ENCODE measurements around the gene RAD51B. TPM values are rescaled to one million over a fixed set of nuclear protein-coding genes. Genes with fewer than 3 reads are reported as not detected.

The RAD51B gene
- total and polyA plus RNA-seq, 8 donors = 1.8 to 30.7 (median 15.3) TPM

GRCh38 chr14:67892466-67893100 is 73.0 kb downstream of the RAD51B start:
- no peak overlapping the region for H3K27ac ChIP-seq
- no peaks in the 10 kb centered on the region for H3K27me3 ChIP-seq
- no peaks in the 10 kb centered on the region for H3K36me3 ChIP-seq
- no peak overlapping the region for H3K4me3 ChIP-seq
- peaks cover 0 to 8% (median 0%) of the 10 kb centered on the region in 4 donors for H3K4me1 ChIP-seq
- H3K9me3 ChIP-seq = no peaks in the 10 kb centered on the region
- intact Hi-C loops (cut with DNase I; ENCODE audit: low total_unique reads) = no loop called here
- no peak for DNase-seq
- no peak for TF ChIP-seq POLR2A (IDR thresholded peaks at IDR 0.05)
- no peak for TF ChIP-seq EP300 (IDR thresholded peaks at IDR 0.05)
- WGBS, 5 donors = 51 to 83% (median 62%) methylated on average over 1 of the region's 1 CpG

- Histone ChIP-seq H3K27me3 (no peaks in the 10 kb centered on the region), H3K4me3 (no peak overlapping the region), H3K4me1 (no peaks in the 10 kb centered on the region), H3K27ac (no peak overlapping the region), H3K9me3 (peaks cover 6 to 8% (median 6%) of the 10 kb centered on the region in 4 donors), H3K36me3 (no peaks in the 10 kb centered on the region)
- TF ChIP-seq POLR2AphosphoS5 (IDR thresholded peaks at IDR 0.05) (no peak), POLR2A (IDR thresholded peaks at IDR 0.05) (no peak), EP300 (IDR thresholded peaks at IDR 0.05) (no peak), CTCF (IDR thresholded peaks at IDR 0.05) (no peak)
- DNase-seq = no peak
- intact Hi-C loops (cut with DNase I; ENCODE audit: low total_unique reads) = no loop called here
- 83 to 96% (median 90%) methylated on average over 1 of the region's 1 CpG for WGBS, 5 donors
These were observed 80.7 kb downstream of the RAD51B start for GRCh38 chr14:67900231-67900630.

- no peak overlapping the region for H3K4me3 ChIP-seq
- H3K36me3 ChIP-seq = no peaks in the 10 kb centered on the region
- DNase-seq = no peak
- no peaks in the 10 kb centered on the region for H3K9me3 ChIP-seq
- no peak overlapping the region for H3K27ac ChIP-seq
- TF ChIP-seq EP300 (IDR thresholded peaks at IDR 0.05) = no peak
- no peak for TF ChIP-seq CTCF (IDR thresholded peaks at IDR 0.05)
- TF ChIP-seq POLR2AphosphoS5 (IDR thresholded peaks at IDR 0.05) = no peak
- no peak for TF ChIP-seq POLR2A (IDR thresholded peaks at IDR 0.05)
- peaks cover 0 to 6% (median 2%) of the 10 kb centered on the region in 4 donors for H3K4me1 ChIP-seq
- intact Hi-C loops (cut with DNase I; ENCODE audit: low total_unique reads) = no loop called here
- H3K27me3 ChIP-seq = no peaks in the 10 kb centered on the region
These were observed 88.6 kb downstream of the RAD51B start for GRCh38 chr14:67908052-67908754.

GRCh38 chr14:67911562-67911961 is 92.0 kb downstream of the RAD51B start:
- WGBS, 5 donors = 46 to 56% (median 47%) methylated on average over 2 of the region's 2 CpGs
- DNase-seq = no peak
- Histone ChIP-seq H3K4me3 (no peak overlapping the region), H3K9me3 (no peaks in the 10 kb centered on the region), H3K4me1 (peaks cover 6 to 17% (median 11%) of the 10 kb centered on the region in 4 donors), H3K27me3 (no peaks in the 10 kb centered on the region), H3K27ac (no peak overlapping the region), H3K36me3 (no peaks in the 10 kb centered on the region)
- TF ChIP-seq POLR2A (IDR thresholded peaks at IDR 0.05) (no peak), EP300 (IDR thresholded peaks at IDR 0.05) (no peak), POLR2AphosphoS5 (IDR thresholded peaks at IDR 0.05) (no peak), CTCF (IDR thresholded peaks at IDR 0.05) (no peak)
- intact Hi-C loops (cut with DNase I; ENCODE audit: low total_unique reads) = no loop called here

GRCh38 chr14:67916430-67916829 is 96.9 kb downstream of the RAD51B start:
- H3K9me3 ChIP-seq = no peaks in the 10 kb centered on the region
- peak overlapping the region in 1 of 5 donors; percentile 35 for H3K27ac ChIP-seq
- TF ChIP-seq EP300 (IDR thresholded peaks at IDR 0.05) = no peak
- no peak for TF ChIP-seq CTCF (IDR thresholded peaks at IDR 0.05)
- no peak for TF ChIP-seq POLR2A (IDR thresholded peaks at IDR 0.05)
- TF ChIP-seq POLR2AphosphoS5 (IDR thresholded peaks at IDR 0.05) = no peak
- no peak overlapping the region for H3K4me3 ChIP-seq
- peaks cover 5 to 39% (median 13%) of the 10 kb centered on the region in 4 donors for H3K4me1 ChIP-seq
- intact Hi-C loops (cut with DNase I; ENCODE audit: low total_unique reads) = no loop called here
- WGBS, 5 donors = 25 to 82% (median 55%) methylated on average over 4 of the region's 4 CpGs
- H3K36me3 ChIP-seq = no peaks in the 10 kb centered on the region
- DNase-seq = no peak
- H3K27me3 ChIP-seq = no peaks in the 10 kb centered on the region
